Bronchial epithelial cell (primary cell): ENCODE data around the gene PKMYT1. TPM values are rescaled to one million over a fixed set of nuclear protein-coding genes. Genes with fewer than 3 reads are reported as not detected.

Experiments used
- DNase-seq: peaks from one replicate; pipeline ENCODE4 v3.0.0-alpha.2; 2010; ENCODE audit warnings: low read depth
- FAIRE-seq: peaks from 2 replicates; lab custom pipeline; 2011; peaks lifted over from hg19 to GRCh38; lab: Jason Lieb, UNC
- H3K27me3 ChIP-seq: 2 replicates; pipeline ENCODE4 v1.5.1; 2011; ENCODE audit warnings: low read length; ENCODE audit not compliant: control insufficient read depth, insufficient read depth
- H3K36me3 ChIP-seq: 2 replicates; pipeline ENCODE4 v1.5.1; 2011; ENCODE audit warnings: low read length; ENCODE audit not compliant: control insufficient read depth, insufficient read depth
- H3K4me3 ChIP-seq: 2 replicates; pipeline ENCODE4 v1.5.1; 2011; ENCODE audit warnings: mild to moderate bottlenecking, low read depth, low read length, control low read depth
- total RNA-seq: library from RNA; depleted of rRNA; stranded (reverse); fragments of >200 nt; gene quantifications from 2 replicates; pipeline ENCODE4 v1.2.1, GENCODE V29; 2014
- TF ChIP-seq, protein P1 (sequence below): IDR thresholded peaks from 2 replicates; pipeline ENCODE4 v1.5.1; 2011; ENCODE audit warnings: mild to moderate bottlenecking, moderate library complexity, low read length, control low read depth, inconsistent platforms; ENCODE audit not compliant: insufficient read depth, severe bottlenecking

PKMYT1 gene
- total RNA-seq, 1 donor from 2014 or later, result 0.26 TPM

GRCh38 chr16:2971985-2972784 lies 8.1 kb downstream of the PKMYT1 start:
- Histone ChIP-seq H3K27me3 (no peaks in the 10 kb centered on the region), H3K36me3 (peaks cover 1% of the 10 kb centered on the region), H3K4me3 (no peak overlapping the region)
- no peak for FAIRE-seq
- TF ChIP-seq, protein P1, sequence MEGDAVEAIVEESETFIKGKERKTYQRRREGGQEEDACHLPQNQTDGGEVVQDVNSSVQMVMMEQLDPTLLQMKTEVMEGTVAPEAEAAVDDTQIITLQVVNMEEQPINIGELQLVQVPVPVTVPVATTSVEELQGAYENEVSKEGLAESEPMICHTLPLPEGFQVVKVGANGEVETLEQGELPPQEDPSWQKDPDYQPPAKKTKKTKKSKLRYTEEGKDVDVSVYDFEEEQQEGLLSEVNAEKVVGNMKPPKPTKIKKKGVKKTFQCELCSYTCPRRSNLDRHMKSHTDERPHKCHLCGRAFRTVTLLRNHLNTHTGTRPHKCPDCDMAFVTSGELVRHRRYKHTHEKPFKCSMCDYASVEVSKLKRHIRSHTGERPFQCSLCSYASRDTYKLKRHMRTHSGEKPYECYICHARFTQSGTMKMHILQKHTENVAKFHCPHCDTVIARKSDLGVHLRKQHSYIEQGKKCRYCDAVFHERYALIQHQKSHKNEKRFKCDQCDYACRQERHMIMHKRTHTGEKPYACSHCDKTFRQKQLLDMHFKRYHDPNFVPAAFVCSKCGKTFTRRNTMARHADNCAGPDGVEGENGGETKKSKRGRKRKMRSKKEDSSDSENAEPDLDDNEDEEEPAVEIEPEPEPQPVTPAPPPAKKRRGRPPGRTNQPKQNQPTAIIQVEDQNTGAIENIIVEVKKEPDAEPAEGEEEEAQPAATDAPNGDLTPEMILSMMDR, result no peak
- DNase-seq, result no peak

GRCh38 chr16:2971134-2971984 lies 8.9 kb downstream of the PKMYT1 start:
- H3K27me3 ChIP-seq, result no peaks in the 10 kb centered on the region
- DNase-seq (no peak), FAIRE-seq (no peak)
- H3K4me3 ChIP-seq, result no peak overlapping the region
- TF ChIP-seq, protein P1, result no peak
- peaks cover 1% of the 10 kb centered on the region for H3K36me3 ChIP-seq

DNA sequence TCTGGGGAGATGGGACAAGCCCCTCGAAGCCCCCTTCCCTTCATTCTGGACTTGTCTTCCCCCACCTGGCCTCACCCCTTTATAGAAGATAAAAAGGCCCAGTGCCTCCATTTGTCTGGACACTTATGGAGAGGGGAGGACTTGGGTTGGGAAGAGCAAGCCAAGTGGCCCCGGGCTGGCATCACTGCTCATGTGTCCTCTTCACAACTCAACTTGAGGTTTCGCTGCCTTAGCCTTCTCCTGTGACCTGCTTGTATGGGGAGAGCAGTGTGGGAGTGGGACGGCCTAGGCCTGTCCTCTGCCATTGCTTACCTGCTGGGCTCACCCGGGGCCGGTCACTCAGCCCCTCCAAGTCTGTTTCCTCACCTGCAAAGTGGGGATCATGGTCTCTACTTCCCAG lies 9.7 kb downstream of the PKMYT1 start:
- Histone ChIP-seq H3K4me3 (peak overlapping the region; percentile 69), H3K36me3 (peaks cover 1% of the 10 kb centered on the region), H3K27me3 (no peaks in the 10 kb centered on the region)
- TF ChIP-seq, protein P1, result no peak
- FAIRE-seq (no peak), DNase-seq (no peak)

- peak; percentile 59 for DNase-seq
- H3K4me3 ChIP-seq, result peak overlapping the region; percentile 69
- no peaks in the 10 kb centered on the region for H3K27me3 ChIP-seq
- TF ChIP-seq, protein P1, result peak; percentile 82
- no peak for FAIRE-seq
- peaks cover 1% of the 10 kb centered on the region for H3K36me3 ChIP-seq
Measured at GRCh38 chr16:2969545-2970521, 10.4 kb downstream of the PKMYT1 start.

DNA sequence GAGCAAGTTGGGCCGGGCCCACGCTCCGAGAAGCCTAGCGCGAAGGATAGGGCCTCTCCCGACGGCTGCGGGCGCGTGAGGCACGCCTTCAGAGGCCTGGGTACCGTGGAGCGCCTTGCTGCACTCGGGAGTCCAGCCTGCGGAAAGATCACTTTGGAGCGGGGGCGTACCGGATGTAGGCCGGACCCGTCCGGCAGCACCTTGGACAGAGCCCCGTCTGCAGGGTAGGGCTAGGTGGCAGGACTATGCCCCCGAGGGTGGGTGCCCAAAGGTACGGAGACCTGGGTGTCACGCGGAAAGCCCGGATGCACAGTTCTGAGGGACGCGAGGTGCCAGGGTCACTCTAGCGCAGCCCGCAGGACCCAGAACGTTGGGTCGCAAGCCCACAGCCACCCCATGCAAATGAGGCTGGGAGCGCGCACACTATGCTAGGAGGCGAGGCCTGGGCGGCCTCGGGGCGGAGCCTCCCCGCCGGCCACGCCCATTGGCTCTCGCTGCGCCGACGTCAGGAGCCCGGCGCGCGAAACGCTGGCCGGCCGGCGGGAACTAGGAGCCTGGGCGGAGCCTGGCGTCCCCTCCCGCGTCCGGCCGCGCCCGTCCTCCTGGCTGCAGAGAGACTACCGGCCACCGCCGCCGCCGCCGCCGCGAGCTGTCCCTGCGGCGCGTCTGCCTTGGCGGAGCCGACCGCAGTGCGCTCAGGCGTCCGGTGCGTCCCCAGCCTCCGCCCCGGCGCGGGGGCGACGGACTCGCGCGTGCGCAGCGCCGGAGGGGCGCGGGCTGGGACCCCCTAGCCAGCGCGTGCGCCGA lies 11.3 kb downstream of the PKMYT1 start, which contains the start of gene PAQR4:
PAQR4 (plus strand) TSS at position 611 of the 807 bp plus-strand sequence. CDS start 327 bp downstream, outside the sequence.
- peak within 1 kb of the TSS; percentile 69 for H3K4me3 ChIP-seq
- H3K36me3 ChIP-seq, result peaks cover 1% of the 10 kb centered on the region
- no peaks in the 10 kb centered on the region for H3K27me3 ChIP-seq
- no peak for FAIRE-seq
- TF ChIP-seq, protein P1, result no peak
- peak; percentile 79 for DNase-seq
